HCT116 (cell line): Measurements from ENCODE around the gene APBA1. TPM values are rescaled to one million over a fixed set of nuclear protein-coding genes. Genes with fewer than 3 reads are reported as not detected.

Source experiments
- ATAC-seq: fragments of 200-7000 bp; cut with Tn5 transposase; 2 replicates; pipeline ENCODE4 v1.9.1; 2020; ENCODE audit warnings: mild to moderate bottlenecking, moderate library complexity
- BruUV-seq: library from RNA; stranded (reverse); fragments of 400-500 nt; replicated peaks from 2 replicates; lab custom pipeline; 2021; lab: Mats Ljungman, UMichigan
- CTCF ChIA-PET: fragments of 300-600 bp; sonication (Branson Sonifier 250); formaldehyde crosslinking; loops from one replicate; lab custom pipeline; 2021; ENCODE audit warnings: antibody characterized with exemption; lab: Charles Lee
- POLR2A ChIA-PET: fragments of 300-600, 350-600 bp; sonication (Branson Sonifier 250); formaldehyde crosslinking; loops from one replicate; lab custom pipeline; 2021; ENCODE audit warnings: antibody characterized with exemption; lab: Charles Lee
- RAD21 ChIA-PET, 2 experiments: fragments of 300-600 bp; sonication (Branson Sonifier 250); formaldehyde crosslinking; loops; one replicate each; lab custom pipeline; 2023; ENCODE audit warnings: low total read pairs in 2 of 2; ENCODE audit not compliant: uncharacterized antibody in 2 of 2, unreplicated experiment in 2 of 2, low non-redundant PET in 1 of 2; lab: Charles Lee
- DNase-seq: peaks from one replicate; pipeline ENCODE4 v3.0.0-alpha.2; 2010; ENCODE audit warnings: low read depth, low spot score
- H2AFZ ChIP-seq: fragments of 200-600 bp; shearing (Covaris generic), sonication (generic); 2 replicates; pipeline ENCODE4 v1.6.1; 2017; ENCODE audit warnings: low read depth, mixed run types, mixed read lengths, antibody characterized with exemption, low read length; ENCODE audit not compliant: poor library complexity, severe bottlenecking
- H3K27ac ChIP-seq: 2 replicates; pipeline ENCODE4 v1.5.1; 2012; ENCODE audit warnings: low read depth, low read length
- H3K27me3 ChIP-seq: fragments of 200-600 bp; sonication (generic); 2 replicates; pipeline ENCODE4 v1.6.1; 2016; ENCODE audit warnings: mixed run types, low read length, mixed read lengths; ENCODE audit not compliant: insufficient read depth
- H3K36me3 ChIP-seq, 2 experiments: fragments of 200-500 bp in 1 of 2; fragments of 200-600 bp in 1 of 2; sonication (Bioruptor generic) in 1 of 2; sonication (generic) in 1 of 2; 2 replicates each; pipeline versions ENCODE4 v1.5.1 to v1.6.1; 2014 to 2016; ENCODE audit warnings: low read length in 2 of 2, inconsistent platforms in 1 of 2, mixed read lengths in 1 of 2, mixed run types in 1 of 2; ENCODE audit not compliant: insufficient read depth in 2 of 2, control insufficient read depth in 1 of 2
- H3K4me1 ChIP-seq, 2 experiments: fragments of 200-600 bp in 1 of 2; sonication (generic) in 1 of 2; 2 replicates each; pipeline versions ENCODE4 v1.5.1 to v1.6.1; 2012 to 2017; ENCODE audit warnings: low read length in 2 of 2, inconsistent platforms in 1 of 2, mild to moderate bottlenecking in 1 of 2, mixed read lengths in 1 of 2, mixed run types in 1 of 2, moderate library complexity in 1 of 2; ENCODE audit not compliant: insufficient read depth in 2 of 2, control insufficient read depth in 1 of 2
- H3K4me2 ChIP-seq: fragments of 200-600 bp; sonication (generic); 2 replicates; pipeline ENCODE4 v1.6.1; 2017; ENCODE audit warnings: mixed run types, low read length, mixed read lengths
- H3K4me3 ChIP-seq, 2 experiments: fragments of 200-600 bp in 1 of 2; sonication (generic) in 1 of 2; replicated peaks in 1 of 2; 2 replicates each; pipeline ENCODE4 v1.5.1; 2011 to 2016; ENCODE audit warnings: low read length in 2 of 2, control low read depth in 1 of 2, low read depth in 1 of 2, mild to moderate bottlenecking in 1 of 2, mixed read lengths in 1 of 2, mixed run types in 1 of 2
- H3K79me2 ChIP-seq: fragments of 200-600 bp; sonication (generic); 2 replicates; pipeline ENCODE4 v1.6.1; 2017; ENCODE audit warnings: mild to moderate bottlenecking, mixed run types, low read length, moderate library complexity, mixed read lengths; ENCODE audit not compliant: insufficient read depth
- H3K9ac ChIP-seq: fragments of 200-600 bp; sonication (generic); 2 replicates; pipeline ENCODE4 v1.6.1; 2016; ENCODE audit warnings: low read length, mixed read lengths
- H3K9me2 ChIP-seq: fragments of 200-600 bp; sonication (generic), shearing (Covaris generic); 2 replicates; pipeline ENCODE4 v1.6.1; 2017; ENCODE audit warnings: mixed run types, mild to moderate bottlenecking, moderate library complexity; ENCODE audit not compliant: insufficient read depth
- H3K9me3 ChIP-seq, 2 experiments: fragments of 200-500 bp in 1 of 2; fragments of 200-600 bp in 1 of 2; sonication (Bioruptor generic) in 1 of 2; sonication (generic) in 1 of 2; 2 replicates each; pipeline ENCODE4 v1.6.1; 2014 to 2017; ENCODE audit warnings: low read length in 2 of 2, mixed read lengths in 2 of 2, inconsistent platforms in 1 of 2, low read depth in 1 of 2, mild to moderate bottlenecking in 1 of 2, mixed run types in 1 of 2, moderate library complexity in 1 of 2; ENCODE audit not compliant: control insufficient read depth in 1 of 2, insufficient read depth in 1 of 2
- H4K20me1 ChIP-seq: fragments of 200-600 bp; sonication (generic), shearing (Covaris generic); 2 replicates; pipeline ENCODE4 v1.6.1; 2017; ENCODE audit warnings: mixed run types, mild to moderate bottlenecking, moderate library complexity; ENCODE audit not compliant: insufficient read depth
- CBX3 ChIP-seq: IDR thresholded peaks from 2 replicates; pipeline ENCODE4 v1.6.1; 2012; ENCODE audit warnings: low read depth
- CTCF ChIP-seq, 3 experiments: fragments of 200-600 bp in 1 of 3; sonication (generic) in 1 of 3; IDR thresholded peaks in 2 of 3; conservative IDR thresholded peaks in 1 of 3; 2 replicates each; pipeline ENCODE4 v1.5.1; 2012 to 2017; ENCODE audit warnings: low read depth in 2 of 3, low read length in 2 of 3, antibody characterized with exemption in 1 of 3, borderline replicate concordance in 1 of 3, control low read depth in 1 of 3, mild to moderate bottlenecking in 1 of 3, mixed read lengths in 1 of 3, mixed run types in 1 of 3, moderate library complexity in 1 of 3; ENCODE audit not compliant: insufficient read depth in 1 of 3
- JUND ChIP-seq: IDR thresholded peaks from 2 replicates; pipeline ENCODE4 v1.6.1; 2012
- POLR2AphosphoS5 ChIP-seq: IDR thresholded peaks from 2 replicates; pipeline ENCODE4 v1.6.1; 2011; ENCODE audit warnings: mild to moderate bottlenecking, low read depth, low read length, moderate library complexity
- RAD21 ChIP-seq: IDR thresholded peaks from 2 replicates; pipeline ENCODE4 v1.6.1; 2012; ENCODE audit warnings: low read depth, mild to moderate bottlenecking
- SP1 ChIP-seq: IDR thresholded peaks from 2 replicates; pipeline ENCODE4 v1.6.1; 2012; ENCODE audit warnings: low read depth
- ZBTB33 ChIP-seq: IDR thresholded peaks from 2 replicates; pipeline ENCODE4 v1.6.1; 2011; ENCODE audit warnings: mild to moderate bottlenecking, low read length, moderate library complexity; ENCODE audit not compliant: insufficient replicate concordance; ENCODE audit errors: extremely low read depth
- ZNF274 ChIP-seq: fragments of 200-500 bp; sonication (Bioruptor generic); IDR thresholded peaks from 2 replicates; pipeline ENCODE4 v1.6.1; 2014; ENCODE audit warnings: mild to moderate bottlenecking, low read depth, low read length, inconsistent platforms
- intact Hi-C: fragments of 100-400 bp; cut with micrococcal nuclease; formaldehyde crosslinking; loops from 2 replicates; pipeline ENCODE4 v1.10.0; 2022
- total RNA-seq: library from RNA; stranded (reverse); gene quantifications from one replicate; pipeline ENCODE4 v1.2.1, GENCODE V29; 2021; ENCODE audit not compliant: unreplicated experiment

Gene APBA1
- total RNA-seq, 1 experiment from 2014 or later = 0.20 TPM

- DNase-seq (no peak), ATAC-seq (no peak)
- no peaks in the 10 kb centered on the region for H3K9me2 ChIP-seq
- no peak overlapping the region for H3K27ac ChIP-seq
- H2AFZ ChIP-seq = no peak overlapping the region
- no peak overlapping the region for H3K4me3 ChIP-seq
- ChIA-PET CTCF (no interaction called here), POLR2A (no interaction called here), RAD21 (no interaction called here)
- no peak overlapping the region for H3K9ac ChIP-seq
- no peaks in the 10 kb centered on the region for H3K9me3 ChIP-seq
- H3K4me2 ChIP-seq = no peak overlapping the region
- TF ChIP-seq POLR2AphosphoS5 = no peak
- TF ChIP-seq RAD21 = no peak
- no peak for TF ChIP-seq JUND
- no peak for TF ChIP-seq CTCF (IDR thresholded peaks at IDR 0.05 in 2 of 3, conservative IDR thresholded peaks at IDR 0.05 in 1 of 3; ENCODE audit: borderline replicate concordance in 1 of 3, insufficient read depth in 1 of 3, low read depth in 2 of 3, low read length in 2 of 3)
- TF ChIP-seq CBX3 = no peak
- TF ChIP-seq SP1 = no peak
- TF ChIP-seq ZNF274 = no peak
- no peak for TF ChIP-seq ZBTB33
- no peaks in the 10 kb centered on the region for H3K79me2 ChIP-seq
- intact Hi-C loops = no loop called here
- H3K4me1 ChIP-seq = no peaks in the 10 kb centered on the region
- no peaks in the 10 kb centered on the region for H4K20me1 ChIP-seq
- H3K36me3 ChIP-seq = no peaks in the 10 kb centered on the region
- BruUV-seq = no TSS peak
- peaks cover 14% of the 10 kb centered on the region for H3K27me3 ChIP-seq
Measured at GRCh38 chr9:69611221-69611620, 61.0 kb downstream of the APBA1 start.
